CD4-positive, alpha-beta T cell treated with Interferon gamma for 1 hour (primary cell): ENCODE results near the gene ZIC4.

ENCODE experiments used
- DNase-seq: peaks from one replicate; pipeline ENCODE4 v3.0.0-alpha.2; 2020

ZIC4 gene

GRCh38 chr3:147406028-147406931 lies at the start of gene ZIC4:
Gene ZIC4, minus strand, starts transcription at chr3:147406543. Its CDS starts 3,746 bp downstream, at chr3:147402797.
- DNase-seq = no peak

GRCh38 chr3:147449669-147450068 lies 43.3 kb upstream of the ZIC4 start:
- no peak for DNase-seq

- no peak for DNase-seq
Observed at GRCh38 chr3:147447224-147447623, 40.9 kb upstream of the ZIC4 start.

- no peak for DNase-seq
Observed at GRCh38 chr3:147431751-147432150, 25.4 kb upstream of the ZIC4 start.

- DNase-seq = no peak
Observed at GRCh38 chr3:147428754-147429153, 22.4 kb upstream of the ZIC4 start.

- DNase-seq = no peak
Observed at GRCh38 chr3:147428326-147428725, 22.0 kb upstream of the ZIC4 start.

- no peak for DNase-seq
Observed at GRCh38 chr3:147427746-147428145, 21.4 kb upstream of the ZIC4 start.

GRCh38 chr3:147426931-147427330 lies 20.6 kb upstream of the ZIC4 start:
- DNase-seq = no peak

- no peak for DNase-seq
Observed at GRCh38 chr3:147425388-147425850, 19.1 kb upstream of the ZIC4 start.

GRCh38 chr3:147424581-147425387 lies 18.4 kb upstream of the ZIC4 start:
- no peak for DNase-seq

- DNase-seq = no peak
Observed at GRCh38 chr3:147423798-147424580, 17.6 kb upstream of the ZIC4 start.

GRCh38 chr3:147423537-147423797 lies 17.1 kb upstream of the ZIC4 start:
- no peak for DNase-seq

GRCh38 chr3:147422601-147423536 lies 16.5 kb upstream of the ZIC4 start:
- no peak for DNase-seq

GRCh38 chr3:147422196-147422595 lies 15.9 kb upstream of the ZIC4 start:
- DNase-seq = no peak

GRCh38 chr3:147421184-147421912 lies 15.0 kb upstream of the ZIC4 start:
- no peak for DNase-seq

GRCh38 chr3:147420353-147421183 lies 14.2 kb upstream of the ZIC4 start:
- DNase-seq = no peak

- no peak for DNase-seq
Observed at GRCh38 chr3:147419781-147420224, 13.5 kb upstream of the ZIC4 start.

- DNase-seq = no peak
Observed at GRCh38 chr3:147418808-147419701, 12.7 kb upstream of the ZIC4 start.

- no peak for DNase-seq
Observed at GRCh38 chr3:147418371-147418781, 12.0 kb upstream of the ZIC4 start.
